ENCODE measurements around the gene SUN5.

- TF ChIP-seq CTCF (IDR thresholded peaks at IDR 0.05): no peak
- TF ChIP-seq POLR2A (IDR thresholded peaks at IDR 0.05): no peak
These were observed 30.8 kb upstream of the SUN5 start for GRCh38 chr20:33034901-33035492.

All from testis (tissue), 2 donors.